Esophagus squamous epithelium (tissue), 4 donors: Measurements from ENCODE around the gene CFAP92.

Experiments
- POLR2A ChIP-seq, 4 donors: fragments of 450-650 bp; IDR thresholded peaks; one replicate each; pipeline ENCODE4 v1.6.1; 2017; ENCODE audit warnings: antibody characterized with exemption in 4 of 4, mild to moderate bottlenecking in 4 of 4, moderate library complexity in 3 of 4
- TF ChIP-seq, protein P1 (sequence below), 6 experiments: fragments of 450-650 bp in 4 of 6; fragments of 200-600 bp in 2 of 6; sonication (generic) in 2 of 6; IDR thresholded peaks; one replicate each; pipeline ENCODE4 v1.5.1; 2016 to 2019; ENCODE audit warnings: antibody characterized with exemption in 6 of 6, mild to moderate bottlenecking in 4 of 6, moderate library complexity in 4 of 6

DNA sequence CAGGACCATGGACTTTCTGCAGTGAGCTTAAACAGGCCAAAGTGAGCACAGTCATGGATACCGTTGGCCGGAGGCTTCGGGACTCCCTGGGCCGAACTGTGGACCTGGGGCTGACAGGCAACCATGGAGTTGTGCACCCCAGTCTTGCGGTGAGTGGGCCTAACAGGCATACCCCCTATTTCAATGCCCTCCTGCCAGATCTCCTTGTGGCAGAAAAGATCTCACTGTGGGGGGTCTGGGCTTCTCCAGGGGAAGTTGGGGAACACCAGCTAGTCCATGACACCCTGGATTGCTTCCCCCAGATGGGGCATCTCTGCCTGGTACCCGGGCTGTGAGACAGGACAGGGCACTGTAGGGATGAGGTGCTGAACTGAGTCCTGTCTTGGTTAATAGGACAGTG lies 84.9 kb downstream of the CFAP92 start:
- TF ChIP-seq, protein P1, sequence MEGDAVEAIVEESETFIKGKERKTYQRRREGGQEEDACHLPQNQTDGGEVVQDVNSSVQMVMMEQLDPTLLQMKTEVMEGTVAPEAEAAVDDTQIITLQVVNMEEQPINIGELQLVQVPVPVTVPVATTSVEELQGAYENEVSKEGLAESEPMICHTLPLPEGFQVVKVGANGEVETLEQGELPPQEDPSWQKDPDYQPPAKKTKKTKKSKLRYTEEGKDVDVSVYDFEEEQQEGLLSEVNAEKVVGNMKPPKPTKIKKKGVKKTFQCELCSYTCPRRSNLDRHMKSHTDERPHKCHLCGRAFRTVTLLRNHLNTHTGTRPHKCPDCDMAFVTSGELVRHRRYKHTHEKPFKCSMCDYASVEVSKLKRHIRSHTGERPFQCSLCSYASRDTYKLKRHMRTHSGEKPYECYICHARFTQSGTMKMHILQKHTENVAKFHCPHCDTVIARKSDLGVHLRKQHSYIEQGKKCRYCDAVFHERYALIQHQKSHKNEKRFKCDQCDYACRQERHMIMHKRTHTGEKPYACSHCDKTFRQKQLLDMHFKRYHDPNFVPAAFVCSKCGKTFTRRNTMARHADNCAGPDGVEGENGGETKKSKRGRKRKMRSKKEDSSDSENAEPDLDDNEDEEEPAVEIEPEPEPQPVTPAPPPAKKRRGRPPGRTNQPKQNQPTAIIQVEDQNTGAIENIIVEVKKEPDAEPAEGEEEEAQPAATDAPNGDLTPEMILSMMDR (IDR thresholded peaks at IDR 0.05), result no peak
- no peak for TF ChIP-seq POLR2A (IDR thresholded peaks at IDR 0.05)
